ENCODE data around the gene XIST. TPM values are rescaled to one million over a fixed set of nuclear protein-coding genes. Genes with fewer than 3 reads are reported as not detected.
A peak's percentile ranks its signal among the peaks of the same experiment; 100 is the strongest.
"Not testable (repeated sequence)": the region's sequence is repeated elsewhere in the genome, so short reads cannot be mapped to it uniquely, and the experiment has no call there.

XIST gene
- total RNA-seq (2021): 0.24 TPM in 1 of 2 replicates, not detected in the other
- percentile 7 among the genes with signal in this experiment for Bru-seq, nascent RNA
- BruChase-seq, experiment 1, labeled RNA remaining after a 2-hour chase: percentile 8 among the genes with signal in this experiment
- not detected for BruChase-seq, experiment 2, labeled RNA remaining after a 6-hour chase
- long read RNA-seq: 0 reads

- H3K27ac ChIP-seq: no peak within 1 kb of the TSS
Measured at GRCh38 chrX:73852467-73852866, at the start of gene XIST. XIST (minus strand) TSS chrX:73852714.

DNA sequence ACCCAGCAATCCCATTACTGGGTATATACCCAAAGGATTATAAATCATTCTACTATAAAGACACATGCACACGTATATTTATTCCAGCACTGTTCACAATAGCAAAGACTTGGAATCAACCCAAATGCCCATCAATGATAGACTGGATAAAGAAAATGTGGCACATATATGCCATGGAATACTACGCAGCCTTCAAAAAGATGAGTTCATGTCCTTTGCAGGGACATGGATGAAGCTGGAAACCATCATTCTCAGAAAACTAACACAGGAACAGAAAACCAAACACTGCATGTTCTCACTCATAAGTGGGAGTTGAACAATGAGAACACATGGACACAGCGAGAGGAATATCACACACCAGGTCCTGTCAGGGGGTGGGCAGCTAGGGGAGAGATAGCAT is 45.8 kb upstream of the XIST start:
- BruUV-seq (replicated peaks); H3K4me3 ChIP-seq; H3K4me2 ChIP-seq; H3K79me2 ChIP-seq (ENCODE audit: low read depth); H3F3A ChIP-seq (ENCODE audit: insufficient read depth, low read depth); H3K9me2 ChIP-seq (ENCODE audit: insufficient read depth); CTCF ChIA-PET; H3K27me3 ChIP-seq (ENCODE audit: insufficient read depth, low read depth); intact Hi-C loops (cut with micrococcal nuclease; ENCODE audit: unreplicated experiment); H3K36me3 ChIP-seq (ENCODE audit: low read depth); H2AFZ ChIP-seq; H3K27ac ChIP-seq; POLR2A ChIA-PET (ENCODE audit: unreplicated experiment); H3K9me3 ChIP-seq (ENCODE audit: insufficient read depth, low read depth); H4K20me1 ChIP-seq (ENCODE audit: insufficient read depth); H3K4me1 ChIP-seq (replicated peaks; ENCODE audit: insufficient read depth); DNase-seq: not testable (repeated sequence)

More at GRCh38 chrX:73852467-73852866, at the start of gene XIST:
- Histone ChIP-seq H4K20me1 (ENCODE audit: insufficient read depth) (no peaks in the 10 kb centered on the region), H2AFZ (no peak within 1 kb of the TSS), H3K4me1 (replicated peaks; ENCODE audit: insufficient read depth) (0 out of 2 replicates have a peak, but pooled peaks cover 4% of the 10 kb centered on the region), H3K9me2 (ENCODE audit: insufficient read depth) (no peaks in the 10 kb centered on the region), H3K36me3 (ENCODE audit: low read depth) (no peaks in the 10 kb centered on the region), H3F3A (ENCODE audit: insufficient read depth, low read depth) (no peaks in the 10 kb centered on the region), H3K4me3 (no peak within 1 kb of the TSS), H3K4me2 (no peak within 1 kb of the TSS), H3K79me2 (ENCODE audit: low read depth) (no peaks in the 10 kb centered on the region), H3K9me3 (ENCODE audit: insufficient read depth, low read depth) (no peaks in the 10 kb centered on the region), H3K27me3 (ENCODE audit: insufficient read depth, low read depth) (no peaks in the 10 kb centered on the region)
- ChIA-PET POLR2A (ENCODE audit: unreplicated experiment) (no interaction called here), CTCF (no interaction called here)
- intact Hi-C loops (cut with micrococcal nuclease; ENCODE audit: unreplicated experiment): no loop called here
- BruUV-seq (replicated peaks): no TSS peak
- TF ChIP-seq CTCF (conservative IDR thresholded peaks at IDR 0.05) (no peak), EZH2 (IDR thresholded peaks at IDR 0.05; ENCODE audit: low read depth) (no peak)
- DNase-seq: no peak

GRCh38 chrX:73892515-73893090 is 40.1 kb upstream of the XIST start:
- DNase-seq; BruUV-seq (replicated peaks); H3K36me3 ChIP-seq (ENCODE audit: low read depth); H2AFZ ChIP-seq; H3K27me3 ChIP-seq (ENCODE audit: insufficient read depth, low read depth); H3F3A ChIP-seq (ENCODE audit: insufficient read depth, low read depth); H3K9me3 ChIP-seq (ENCODE audit: insufficient read depth, low read depth); intact Hi-C loops (cut with micrococcal nuclease; ENCODE audit: unreplicated experiment); H4K20me1 ChIP-seq (ENCODE audit: insufficient read depth); H3K4me2 ChIP-seq; POLR2A ChIA-PET (ENCODE audit: unreplicated experiment); H3K27ac ChIP-seq; H3K4me3 ChIP-seq; H3K4me1 ChIP-seq (replicated peaks; ENCODE audit: insufficient read depth); H3K79me2 ChIP-seq (ENCODE audit: low read depth); H3K9me2 ChIP-seq (ENCODE audit: insufficient read depth): not testable (repeated sequence)
- CTCF ChIA-PET: interaction anchor here (0.6 to 0.7 kb wide), 2 partner anchors 27 to 239 kb away, joined by 3 to 8 read pairs; no protein-coding TSS in a partner anchor

GRCh38 chrX:73882260-73882659 is 29.7 kb upstream of the XIST start:
- H3K27me3 ChIP-seq (ENCODE audit: insufficient read depth, low read depth); H3K4me1 ChIP-seq (replicated peaks; ENCODE audit: insufficient read depth); BruUV-seq (replicated peaks); H3K4me3 ChIP-seq; POLR2A ChIA-PET (ENCODE audit: unreplicated experiment); H3K79me2 ChIP-seq (ENCODE audit: low read depth); H3F3A ChIP-seq (ENCODE audit: insufficient read depth, low read depth); H3K27ac ChIP-seq; H2AFZ ChIP-seq; CTCF ChIA-PET; DNase-seq; H4K20me1 ChIP-seq (ENCODE audit: insufficient read depth); H3K4me2 ChIP-seq; H3K9me3 ChIP-seq (ENCODE audit: insufficient read depth, low read depth); H3K9me2 ChIP-seq (ENCODE audit: insufficient read depth); H3K36me3 ChIP-seq (ENCODE audit: low read depth); intact Hi-C loops (cut with micrococcal nuclease; ENCODE audit: unreplicated experiment): not testable (repeated sequence)
